GM19372 (cell line): ENCODE measurements around the gene HERPUD2.

Experiments used
- ATAC-seq: cut with Tn5 transposase; IDR thresholded peaks from one replicate; pipeline ENCODE4 v1.9.1; 2021; ENCODE audit warnings: mild to moderate bottlenecking, low read depth, moderate library complexity; ENCODE audit not compliant: unreplicated experiment

HERPUD2 gene

GRCh38 chr7:35694784-35695472, at the start of gene HERPUD2:
Gene HERPUD2, minus strand, starts transcription at chr7:35695135. Its CDS starts 805 bp downstream, at chr7:35694330.
- ATAC-seq = peak; percentile 84

- ATAC-seq = no peak
Measured at GRCh38 chr7:35738889-35739288, 44.0 kb upstream of the HERPUD2 start.

GRCh38 chr7:35736725-35737124, 41.8 kb upstream of the HERPUD2 start:
- ATAC-seq = no peak

- ATAC-seq = no peak
Measured at GRCh38 chr7:35735396-35735795, 40.5 kb upstream of the HERPUD2 start.

GRCh38 chr7:35734001-35734483, 39.1 kb upstream of the HERPUD2 start:
- no peak for ATAC-seq

- ATAC-seq = no peak
Measured at GRCh38 chr7:35731349-35731748, 36.4 kb upstream of the HERPUD2 start.

- ATAC-seq = peak; percentile 47
Measured at GRCh38 chr7:35729061-35729783, 34.3 kb upstream of the HERPUD2 start.

GRCh38 chr7:35728412-35729060, 33.6 kb upstream of the HERPUD2 start:
- no peak for ATAC-seq

- ATAC-seq = no peak
Measured at GRCh38 chr7:35727571-35727970, 32.6 kb upstream of the HERPUD2 start.

- no peak for ATAC-seq
Measured at GRCh38 chr7:35726654-35727053, 31.7 kb upstream of the HERPUD2 start.

- ATAC-seq = peak; percentile 25
Measured at GRCh38 chr7:35725280-35725680, 30.3 kb upstream of the HERPUD2 start.

GRCh38 chr7:35723011-35723410, 28.1 kb upstream of the HERPUD2 start:
- no peak for ATAC-seq

GRCh38 chr7:35722054-35722849, 27.3 kb upstream of the HERPUD2 start:
- ATAC-seq = no peak

GRCh38 chr7:35721288-35721687, 26.4 kb upstream of the HERPUD2 start:
- ATAC-seq = no peak

GRCh38 chr7:35720849-35721248, 25.9 kb upstream of the HERPUD2 start:
- no peak for ATAC-seq

GRCh38 chr7:35720032-35720431, 25.1 kb upstream of the HERPUD2 start:
- ATAC-seq = no peak

GRCh38 chr7:35718047-35718446, 23.1 kb upstream of the HERPUD2 start:
- ATAC-seq = no peak

- ATAC-seq = no peak
Measured at GRCh38 chr7:35717516-35717915, 22.6 kb upstream of the HERPUD2 start.

- no peak for ATAC-seq
Measured at GRCh38 chr7:35717013-35717412, 22.1 kb upstream of the HERPUD2 start.

- no peak for ATAC-seq
Measured at GRCh38 chr7:35716038-35716803, 21.3 kb upstream of the HERPUD2 start.
